Measurements from ENCODE around the gene TUBB1.

The TUBB1 gene

DNA sequence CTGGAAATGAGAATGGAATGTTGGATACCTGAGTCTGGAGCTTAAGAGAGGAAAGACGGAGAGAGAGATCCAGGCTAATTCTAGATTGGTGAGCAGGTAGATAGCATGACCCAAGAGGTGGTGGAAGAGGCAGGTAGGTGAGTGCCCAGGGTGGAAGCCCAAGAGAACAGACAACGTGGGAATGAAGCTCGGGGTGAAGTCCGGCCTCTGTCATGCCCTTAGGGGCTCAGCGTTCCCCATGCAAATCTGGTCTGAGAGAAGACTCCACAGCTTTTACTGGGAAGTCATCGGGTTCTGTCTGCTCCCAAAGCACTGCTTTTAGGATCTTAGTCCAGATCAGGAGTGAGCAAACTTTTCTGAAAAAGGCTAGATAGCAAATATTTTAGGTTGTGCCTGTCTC, 34.5 kb upstream of the TUBB1 start:
- no peaks in the 10 kb centered on the region for H3K27me3 ChIP-seq (ENCODE audit: insufficient read depth, poor library complexity, severe bottlenecking)
- DNase-seq (ENCODE audit: low read depth in 1 of 2, low spot score in 1 of 2) = no peak
- H3K27ac ChIP-seq (replicated peaks) = no peak overlapping the region
- no peak overlapping the region for H3K4me3 ChIP-seq (replicated peaks; ENCODE audit: insufficient read depth, low read length)
- TF ChIP-seq SPI1 (IDR thresholded peaks at IDR 0.05; ENCODE audit: borderline replicate concordance, low read depth) (no peak), GABPA (IDR thresholded peaks at IDR 0.05; ENCODE audit: low read depth) (no peak), POLR2AphosphoS5 (IDR thresholded peaks at IDR 0.05; ENCODE audit: low read depth) (no peak)
- TF ChIP-seq, protein P1, sequence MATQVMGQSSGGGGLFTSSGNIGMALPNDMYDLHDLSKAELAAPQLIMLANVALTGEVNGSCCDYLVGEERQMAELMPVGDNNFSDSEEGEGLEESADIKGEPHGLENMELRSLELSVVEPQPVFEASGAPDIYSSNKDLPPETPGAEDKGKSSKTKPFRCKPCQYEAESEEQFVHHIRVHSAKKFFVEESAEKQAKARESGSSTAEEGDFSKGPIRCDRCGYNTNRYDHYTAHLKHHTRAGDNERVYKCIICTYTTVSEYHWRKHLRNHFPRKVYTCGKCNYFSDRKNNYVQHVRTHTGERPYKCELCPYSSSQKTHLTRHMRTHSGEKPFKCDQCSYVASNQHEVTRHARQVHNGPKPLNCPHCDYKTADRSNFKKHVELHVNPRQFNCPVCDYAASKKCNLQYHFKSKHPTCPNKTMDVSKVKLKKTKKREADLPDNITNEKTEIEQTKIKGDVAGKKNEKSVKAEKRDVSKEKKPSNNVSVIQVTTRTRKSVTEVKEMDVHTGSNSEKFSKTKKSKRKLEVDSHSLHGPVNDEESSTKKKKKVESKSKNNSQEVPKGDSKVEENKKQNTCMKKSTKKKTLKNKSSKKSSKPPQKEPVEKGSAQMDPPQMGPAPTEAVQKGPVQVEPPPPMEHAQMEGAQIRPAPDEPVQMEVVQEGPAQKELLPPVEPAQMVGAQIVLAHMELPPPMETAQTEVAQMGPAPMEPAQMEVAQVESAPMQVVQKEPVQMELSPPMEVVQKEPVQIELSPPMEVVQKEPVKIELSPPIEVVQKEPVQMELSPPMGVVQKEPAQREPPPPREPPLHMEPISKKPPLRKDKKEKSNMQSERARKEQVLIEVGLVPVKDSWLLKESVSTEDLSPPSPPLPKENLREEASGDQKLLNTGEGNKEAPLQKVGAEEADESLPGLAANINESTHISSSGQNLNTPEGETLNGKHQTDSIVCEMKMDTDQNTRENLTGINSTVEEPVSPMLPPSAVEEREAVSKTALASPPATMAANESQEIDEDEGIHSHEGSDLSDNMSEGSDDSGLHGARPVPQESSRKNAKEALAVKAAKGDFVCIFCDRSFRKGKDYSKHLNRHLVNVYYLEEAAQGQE (IDR thresholded peaks at IDR 0.05; ENCODE audit: insufficient replicate concordance, low read depth) = no peak
- TF ChIP-seq, protein P2, sequence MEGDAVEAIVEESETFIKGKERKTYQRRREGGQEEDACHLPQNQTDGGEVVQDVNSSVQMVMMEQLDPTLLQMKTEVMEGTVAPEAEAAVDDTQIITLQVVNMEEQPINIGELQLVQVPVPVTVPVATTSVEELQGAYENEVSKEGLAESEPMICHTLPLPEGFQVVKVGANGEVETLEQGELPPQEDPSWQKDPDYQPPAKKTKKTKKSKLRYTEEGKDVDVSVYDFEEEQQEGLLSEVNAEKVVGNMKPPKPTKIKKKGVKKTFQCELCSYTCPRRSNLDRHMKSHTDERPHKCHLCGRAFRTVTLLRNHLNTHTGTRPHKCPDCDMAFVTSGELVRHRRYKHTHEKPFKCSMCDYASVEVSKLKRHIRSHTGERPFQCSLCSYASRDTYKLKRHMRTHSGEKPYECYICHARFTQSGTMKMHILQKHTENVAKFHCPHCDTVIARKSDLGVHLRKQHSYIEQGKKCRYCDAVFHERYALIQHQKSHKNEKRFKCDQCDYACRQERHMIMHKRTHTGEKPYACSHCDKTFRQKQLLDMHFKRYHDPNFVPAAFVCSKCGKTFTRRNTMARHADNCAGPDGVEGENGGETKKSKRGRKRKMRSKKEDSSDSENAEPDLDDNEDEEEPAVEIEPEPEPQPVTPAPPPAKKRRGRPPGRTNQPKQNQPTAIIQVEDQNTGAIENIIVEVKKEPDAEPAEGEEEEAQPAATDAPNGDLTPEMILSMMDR (IDR thresholded peaks at IDR 0.05; ENCODE audit: insufficient read depth, low read length) = no peak

DNA sequence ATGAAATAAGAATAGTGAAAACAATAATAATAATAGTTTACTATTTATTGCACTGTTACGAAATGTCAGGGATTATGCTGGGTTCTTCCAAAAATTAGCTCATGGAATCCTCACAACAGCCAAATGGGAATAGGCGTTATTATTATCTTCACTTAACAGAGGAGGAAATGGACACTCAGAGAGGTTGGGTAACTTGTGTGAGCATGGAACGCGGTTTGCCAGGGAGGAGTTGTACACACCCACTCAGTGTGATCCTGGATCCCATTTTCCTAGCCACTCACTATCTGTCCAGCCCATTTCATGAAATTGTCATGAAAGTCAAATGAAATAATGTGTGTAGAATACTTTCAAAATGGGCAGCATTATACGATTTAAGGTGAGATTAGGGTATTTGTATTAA, 33.6 kb upstream of the TUBB1 start:
- H3K4me3 ChIP-seq (replicated peaks; ENCODE audit: insufficient read depth, low read length) = no peak overlapping the region
- TF ChIP-seq GABPA (IDR thresholded peaks at IDR 0.05; ENCODE audit: low read depth) (no peak), SPI1 (IDR thresholded peaks at IDR 0.05; ENCODE audit: borderline replicate concordance, low read depth) (no peak), POLR2AphosphoS5 (IDR thresholded peaks at IDR 0.05; ENCODE audit: low read depth) (no peak)
- TF ChIP-seq, protein P1 (IDR thresholded peaks at IDR 0.05; ENCODE audit: insufficient replicate concordance, low read depth) = no peak
- TF ChIP-seq, protein P2 (IDR thresholded peaks at IDR 0.05; ENCODE audit: insufficient read depth, low read length) = no peak
- no peak overlapping the region for H3K27ac ChIP-seq (replicated peaks)
- H3K27me3 ChIP-seq (ENCODE audit: insufficient read depth, poor library complexity, severe bottlenecking) = no peaks in the 10 kb centered on the region
- DNase-seq (ENCODE audit: low read depth in 1 of 2, low spot score in 1 of 2) = no peak

DNA sequence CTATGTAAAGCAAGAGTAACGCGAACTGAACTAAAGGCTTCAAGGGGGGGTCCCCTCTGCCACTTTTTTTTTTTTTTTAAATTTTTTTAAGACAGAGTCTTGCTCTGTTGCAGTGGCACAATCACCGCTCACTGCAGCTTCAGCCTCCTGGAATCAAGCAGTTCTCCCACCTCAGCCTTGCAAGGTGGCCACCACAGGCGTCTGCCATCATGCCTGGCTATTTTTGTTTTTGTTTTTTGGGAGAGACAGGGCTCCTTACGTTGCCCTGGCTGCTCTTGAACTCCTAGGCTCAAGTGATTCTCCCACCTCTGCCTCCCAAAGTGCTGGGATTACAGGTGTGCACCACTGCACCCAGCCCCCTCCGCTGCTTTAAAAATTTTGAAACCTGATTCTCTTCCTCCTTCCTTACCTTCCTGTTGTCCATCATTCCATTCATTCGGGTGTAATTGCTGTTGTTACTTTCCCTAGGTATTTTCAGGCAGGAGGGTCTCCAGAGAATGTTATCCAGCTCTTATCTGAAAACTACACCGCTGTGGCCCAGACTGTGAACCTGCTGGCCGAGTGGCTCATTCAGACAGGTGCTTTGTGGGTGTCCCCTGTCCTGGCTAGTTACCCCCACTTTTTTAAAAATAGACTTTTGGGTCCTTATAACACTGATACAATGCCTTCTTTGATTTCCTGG, 32.8 kb upstream of the TUBB1 start:
- H3K27me3 ChIP-seq (ENCODE audit: insufficient read depth, poor library complexity, severe bottlenecking) = no peaks in the 10 kb centered on the region
- TF ChIP-seq SPI1 (IDR thresholded peaks at IDR 0.05; ENCODE audit: borderline replicate concordance, low read depth) (no peak), POLR2AphosphoS5 (IDR thresholded peaks at IDR 0.05; ENCODE audit: low read depth) (no peak)
- TF ChIP-seq, protein P2 (IDR thresholded peaks at IDR 0.05; ENCODE audit: insufficient read depth, low read length) = no peak
- no peak overlapping the region for H3K4me3 ChIP-seq (replicated peaks; ENCODE audit: insufficient read depth, low read length)
- H3K27ac ChIP-seq (replicated peaks) = no peak overlapping the region
- DNase-seq (ENCODE audit: low read depth in 1 of 2, low spot score in 1 of 2) = no peak

All from HL-60 (cell line).